OCI-LY1 (cell line): ENCODE results near the gene TIMM23.

Source experiments
- H2AFZ ChIP-seq: fragments of 200-600 bp; sonication (generic), shearing (Covaris generic); 2 replicates; pipeline ENCODE4 v1.6.0; 2014; ENCODE audit warnings: antibody characterized with exemption, mild to moderate bottlenecking, low read length
- H3F3A ChIP-seq: fragments of 200-600 bp; sonication (generic), shearing (Covaris generic); 2 replicates; pipeline ENCODE4 v1.6.0; 2014; ENCODE audit warnings: mild to moderate bottlenecking, antibody characterized with exemption, low read length, moderate library complexity; ENCODE audit not compliant: insufficient read depth
- H3K27ac ChIP-seq: fragments of 200-600 bp; sonication (generic); 2 replicates; pipeline ENCODE4 v1.5.1; 2014; ENCODE audit warnings: low read length, mixed run types, mild to moderate bottlenecking, low read depth; ENCODE audit not compliant: poor library complexity, severe bottlenecking
- H3K27me3 ChIP-seq: fragments of 200-600 bp; sonication (generic); 2 replicates; pipeline ENCODE4 v1.6.0; 2014; ENCODE audit warnings: antibody characterized with exemption, mild to moderate bottlenecking, low read length, moderate library complexity; ENCODE audit not compliant: insufficient read depth
- H3K36me3 ChIP-seq: fragments of 200-600 bp; sonication (generic); 2 replicates; pipeline ENCODE4 v1.6.1; 2014; ENCODE audit warnings: mild to moderate bottlenecking, antibody characterized with exemption, low read length, moderate library complexity, mixed read lengths; ENCODE audit not compliant: insufficient read depth
- H3K4me1 ChIP-seq: fragments of 200-600 bp; sonication (generic); 2 replicates; pipeline ENCODE4 v1.5.1; 2014; ENCODE audit warnings: mild to moderate bottlenecking, low read length, moderate library complexity; ENCODE audit not compliant: insufficient read depth, severe bottlenecking
- H3K4me2 ChIP-seq: fragments of 200-600 bp; sonication (generic), shearing (Covaris generic); 2 replicates; pipeline ENCODE4 v1.6.1; 2014; ENCODE audit warnings: low read length
- H3K4me3 ChIP-seq: fragments of 200-600 bp; sonication (generic); 2 replicates; pipeline ENCODE4 v1.5.1; 2014; ENCODE audit warnings: low read length, low read depth, mild to moderate bottlenecking, mixed read lengths; ENCODE audit not compliant: poor library complexity, severe bottlenecking
- H3K79me2 ChIP-seq: fragments of 200-600 bp; shearing (Covaris generic); 2 replicates; pipeline ENCODE4 v1.6.1; 2016; ENCODE audit warnings: mixed run types, low read length, mixed read lengths; ENCODE audit not compliant: insufficient read depth
- H3K9ac ChIP-seq: fragments of 200-600 bp; sonication (generic), shearing (Covaris generic); 2 replicates; pipeline ENCODE4 v1.6.1; 2014; ENCODE audit warnings: mild to moderate bottlenecking, low read length, mixed read lengths
- H3K9me2 ChIP-seq: fragments of 200-600 bp; sonication (generic), shearing (Covaris generic); 2 replicates; pipeline ENCODE4 v1.6.1; 2014; ENCODE audit warnings: low read depth, mild to moderate bottlenecking, low read length, mixed read lengths
- H3K9me3 ChIP-seq: fragments of 200-600 bp; shearing (Covaris generic); 2 replicates; pipeline ENCODE4 v1.6.1; 2014; ENCODE audit warnings: low read length, mixed read lengths
- H4K20me1 ChIP-seq: fragments of 200-600 bp; sonication (generic), shearing (Covaris generic); 2 replicates; pipeline ENCODE4 v1.6.0; 2016; ENCODE audit warnings: mild to moderate bottlenecking, low read length; ENCODE audit not compliant: insufficient read depth
- CTCF ChIP-seq: fragments of 200-600 bp; sonication (generic), shearing (Covaris generic); IDR thresholded peaks from 2 replicates; pipeline ENCODE4 v1.5.1; 2017; ENCODE audit warnings: mild to moderate bottlenecking, antibody characterized with exemption, low read length, moderate library complexity, mixed read lengths
- EZH2 ChIP-seq: fragments of 200-600 bp; sonication (generic), shearing (Covaris generic); IDR thresholded peaks from 2 replicates; pipeline ENCODE4 v1.8.0; 2017; ENCODE audit warnings: borderline replicate concordance, mixed run types, mild to moderate bottlenecking, antibody characterized with exemption, low read length, moderate library complexity, mixed read lengths

TIMM23 gene

GRCh38 chr10:46016811-46017210, 44.5 kb downstream of the TIMM23 start:
- no peak overlapping the region for H3K27ac ChIP-seq
- no peaks in the 10 kb centered on the region for H4K20me1 ChIP-seq
- TF ChIP-seq CTCF = no peak
- TF ChIP-seq EZH2 = no peak
- H3K9ac ChIP-seq = no peak overlapping the region
- H3K4me2 ChIP-seq = no peak overlapping the region
- H3K79me2 ChIP-seq = peaks cover 59% of the 10 kb centered on the region
- peaks cover 52% of the 10 kb centered on the region for H3K36me3 ChIP-seq
- peaks cover 37% of the 10 kb centered on the region for H3K4me1 ChIP-seq
- H3F3A ChIP-seq = no peaks in the 10 kb centered on the region
- H3K9me3 ChIP-seq = no peaks in the 10 kb centered on the region
- H3K27me3 ChIP-seq = no peaks in the 10 kb centered on the region
- H3K9me2 ChIP-seq = no peaks in the 10 kb centered on the region
- H3K4me3 ChIP-seq = no peak overlapping the region
- H2AFZ ChIP-seq = no peak overlapping the region

- no peak overlapping the region for H3K27ac ChIP-seq
Observed at GRCh38 chr10:46017733-46018132, 45.4 kb downstream of the TIMM23 start.

GRCh38 chr10:46018453-46019176, 46.3 kb downstream of the TIMM23 start:
- no peak overlapping the region for H3K4me3 ChIP-seq
- H3K27me3 ChIP-seq = no peaks in the 10 kb centered on the region
- H3K36me3 ChIP-seq = peaks cover 36% of the 10 kb centered on the region
- no peaks in the 10 kb centered on the region for H4K20me1 ChIP-seq
- no peak for TF ChIP-seq EZH2
- TF ChIP-seq CTCF = no peak
- no peak overlapping the region for H2AFZ ChIP-seq
- peaks cover 77% of the 10 kb centered on the region for H3K79me2 ChIP-seq
- H3K4me2 ChIP-seq = peak overlapping the region; percentile 69; the same call in 1 of the 2 replicates
- no peaks in the 10 kb centered on the region for H3K9me3 ChIP-seq
- no peaks in the 10 kb centered on the region for H3K9me2 ChIP-seq
- peak overlapping the region; percentile 90 for H3K27ac ChIP-seq
- H3K9ac ChIP-seq = no peak overlapping the region; the same call in 1 of the 2 replicates
- no peaks in the 10 kb centered on the region for H3F3A ChIP-seq
- H3K4me1 ChIP-seq = peaks cover 46% of the 10 kb centered on the region

More at GRCh38 chr10:46017733-46018132, 45.4 kb downstream of the TIMM23 start:
- no peak overlapping the region for H3K9ac ChIP-seq
- H2AFZ ChIP-seq = no peak overlapping the region
- TF ChIP-seq CTCF (no peak), EZH2 (no peak)
- H3K4me1 ChIP-seq = peaks cover 43% of the 10 kb centered on the region
- peaks cover 69% of the 10 kb centered on the region for H3K79me2 ChIP-seq
- no peak overlapping the region for H3K4me3 ChIP-seq
- H4K20me1 ChIP-seq = no peaks in the 10 kb centered on the region
- H3K4me2 ChIP-seq = no peak overlapping the region
- no peaks in the 10 kb centered on the region for H3K9me2 ChIP-seq
- no peaks in the 10 kb centered on the region for H3K27me3 ChIP-seq
- no peaks in the 10 kb centered on the region for H3K9me3 ChIP-seq
- peaks cover 45% of the 10 kb centered on the region for H3K36me3 ChIP-seq
- no peaks in the 10 kb centered on the region for H3F3A ChIP-seq
